SK-N-MC (cell line): Measurements from ENCODE around the gene NOM1.

Experiments used
- EZH2 ChIP-seq: fragments of 200-600 bp; sonication (generic); IDR thresholded peaks from one replicate; pipeline ENCODE4 v1.6.1; 2017; ENCODE audit warnings: antibody characterized with exemption
- FOXP2 ChIP-seq: optimal IDR thresholded peaks from 2 replicates; pipeline ENCODE3; 2011; ENCODE audit warnings: mild to moderate bottlenecking, moderate library complexity; ENCODE audit not compliant: insufficient read depth; ENCODE audit errors: extremely low read length, control extremely low read depth
- POLR2AphosphoS5 ChIP-seq: IDR thresholded peaks from 2 replicates; pipeline ENCODE4 v1.6.1; 2012; ENCODE audit warnings: mild to moderate bottlenecking, low read depth, low read length, borderline replicate concordance

DNA sequence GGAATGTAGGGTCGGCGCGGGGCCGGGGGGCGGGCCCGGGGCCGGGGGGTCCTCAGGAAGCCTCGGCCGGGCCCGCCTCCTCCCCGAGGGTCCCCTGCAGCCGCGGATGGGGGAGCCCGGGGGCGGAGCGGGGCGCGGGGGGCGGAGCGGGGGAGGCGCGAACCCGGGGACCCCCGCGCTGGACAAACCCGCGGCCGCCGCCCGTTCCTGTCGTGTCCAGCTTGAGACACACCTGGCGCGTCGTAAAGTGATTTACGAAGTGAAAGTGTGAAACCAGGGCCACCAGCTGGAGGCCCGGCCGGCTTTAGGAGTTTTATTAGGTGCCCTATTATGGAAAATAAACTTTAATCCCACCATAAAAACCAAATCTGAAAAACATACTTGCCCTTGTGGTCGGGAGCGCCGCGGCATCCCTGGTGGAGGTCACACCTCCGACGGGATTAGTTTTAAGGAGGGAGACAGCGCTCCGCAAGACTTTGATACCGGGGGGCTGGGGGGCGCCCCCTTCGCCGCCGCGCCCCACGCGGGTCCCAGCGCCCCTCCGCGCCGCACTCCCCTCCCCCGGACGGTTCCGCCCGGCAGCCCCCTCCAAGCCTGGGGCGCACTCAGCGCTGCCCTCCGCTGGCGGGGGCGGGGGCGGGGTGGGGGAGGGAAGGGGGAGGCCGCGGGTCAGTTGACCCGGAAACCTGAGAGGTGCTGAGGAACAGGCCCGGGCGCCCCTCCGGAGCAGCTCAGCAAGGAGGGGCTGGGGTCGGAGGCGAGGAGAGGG lies 50.6 kb downstream of the NOM1 start:
- TF ChIP-seq POLR2AphosphoS5 (no peak), EZH2 (no peak), FOXP2 (no peak)
